Stimulated activated CD4-positive, alpha-beta T cell treated with anti-CD3 and anti-CD28 coated beads, Interleukin-12 subunit alpha, Interleukin-12 subunit beta, amount 100 ng/mL, for 24 hours (primary cell): ENCODE results near the gene CDK19.
"Not testable (repeated sequence)": the region's sequence is repeated elsewhere in the genome, so short reads cannot be mapped to it uniquely, and the experiment has no call there.

Experiments used
- DNase-seq, 2 experiments: peaks; one replicate each; pipeline ENCODE4 v3.0.0-alpha.2; 2020; ENCODE audit warnings: low read depth in 2 of 2

Gene CDK19

GRCh38 chr6:110620065-110620464, 195.2 kb downstream of the CDK19 start:
- DNase-seq, result no peak

GRCh38 chr6:110619275-110619908, 195.9 kb downstream of the CDK19 start:
- no peak for DNase-seq

- no peak for DNase-seq
Measured at GRCh38 chr6:110618591-110619267, 196.5 kb downstream of the CDK19 start.

- DNase-seq, result no peak
Measured at GRCh38 chr6:110617057-110617456, 198.2 kb downstream of the CDK19 start.

- DNase-seq, result no peak
Measured at GRCh38 chr6:110615722-110616121, 199.5 kb downstream of the CDK19 start.

- DNase-seq, result no peak
Measured at GRCh38 chr6:110614586-110614985, 200.7 kb downstream of the CDK19 start.

- DNase-seq, result no peak
Measured at GRCh38 chr6:110614106-110614505, 201.2 kb downstream of the CDK19 start.

- DNase-seq, result no peak
Measured at GRCh38 chr6:110613356-110613755, 201.9 kb downstream of the CDK19 start.

- DNase-seq, result no peak
Measured at GRCh38 chr6:110612298-110612697, 203.0 kb downstream of the CDK19 start.

- no peak for DNase-seq
Measured at GRCh38 chr6:110609101-110609500, 206.2 kb downstream of the CDK19 start.

GRCh38 chr6:110608151-110608550, 207.1 kb downstream of the CDK19 start:
- DNase-seq, result no peak

- DNase-seq, result no peak
Measured at GRCh38 chr6:110606151-110606550, 209.1 kb downstream of the CDK19 start.

- not testable (repeated sequence) for DNase-seq
Measured at GRCh38 chr6:110600640-110601039, 214.6 kb downstream of the CDK19 start.

GRCh38 chr6:110597761-110598160, 217.5 kb downstream of the CDK19 start:
- no peak for DNase-seq

GRCh38 chr6:110596354-110596753, 218.9 kb downstream of the CDK19 start:
- no peak for DNase-seq

GRCh38 chr6:110595112-110595511, 220.2 kb downstream of the CDK19 start:
- DNase-seq, result no peak

- no peak for DNase-seq
Measured at GRCh38 chr6:110593637-110594036, 221.6 kb downstream of the CDK19 start.

GRCh38 chr6:110592765-110593164, 222.5 kb downstream of the CDK19 start:
- DNase-seq, result no peak

- DNase-seq, result no peak
Measured at GRCh38 chr6:110590821-110591351, 224.4 kb downstream of the CDK19 start.

- DNase-seq, result no peak
Measured at GRCh38 chr6:110589865-110590513, 225.3 kb downstream of the CDK19 start.

- DNase-seq, result no peak
Measured at GRCh38 chr6:110587328-110587727, 227.9 kb downstream of the CDK19 start.

- no peak for DNase-seq
Measured at GRCh38 chr6:110581679-110582078, 233.6 kb downstream of the CDK19 start.
